CD4-positive, alpha-beta T cell (primary cell): ENCODE data around the gene FAM186B. TPM values are rescaled to one million over a fixed set of nuclear protein-coding genes. Genes with fewer than 3 reads are reported as not detected.

Experiments used
- ATAC-seq: fragments of 200-7000 bp; cut with Tn5 transposase; one replicate; pipeline ENCODE4 v1.10.0; 2022; ENCODE audit warnings: mild to moderate bottlenecking; ENCODE audit not compliant: poor library complexity
- CTCF ChIA-PET: fragments of 350-600 bp; sonication (Branson Sonifier 250); formaldehyde crosslinking; loops from one replicate; lab custom pipeline; 2021; ENCODE audit warnings: antibody characterized with exemption, inconsistent platforms; lab: Charles Lee
- POLR2A ChIA-PET: fragments of 350-600 bp; sonication (Branson Sonifier 250); formaldehyde crosslinking; loops from one replicate; lab custom pipeline; 2021; ENCODE audit warnings: antibody characterized with exemption, inconsistent platforms; lab: Charles Lee
- DNase-seq, 14 experiments: peaks; one replicate each; pipeline ENCODE4 v3.0.0-alpha.2; 2013 to 2020; ENCODE audit warnings: mixed read lengths in 2 of 14
- H3K27ac ChIP-seq, 2 donors: one replicate each; pipeline versions ENCODE4 v1.5.1 to v1.7.0; 2013; ENCODE audit warnings: low read length in 2 of 2, low read depth in 1 of 2, mild to moderate bottlenecking in 1 of 2
- H3K27me3 ChIP-seq, 2 experiments: 1 replicate in 1 of 2; 2 replicates in 1 of 2; pipeline versions ENCODE4 v1.6.1 to v1.7.0; 2013; ENCODE audit warnings: low read length in 2 of 2, control low read depth in 1 of 2, mild to moderate bottlenecking in 1 of 2, moderate library complexity in 1 of 2; ENCODE audit not compliant: insufficient read depth in 2 of 2, control insufficient read depth in 1 of 2
- H3K36me3 ChIP-seq: one replicate; pipeline ENCODE4 v1.6.1; 2013; ENCODE audit warnings: low read length, control low read depth; ENCODE audit not compliant: insufficient read depth
- H3K4me1 ChIP-seq: one replicate; pipeline ENCODE4 v1.6.1; 2013; ENCODE audit warnings: low read length, control low read depth; ENCODE audit not compliant: insufficient read depth
- H3K4me3 ChIP-seq: one replicate; pipeline ENCODE4 v1.5.1; 2013; ENCODE audit warnings: mild to moderate bottlenecking, low read length, moderate library complexity
- H3K9me3 ChIP-seq, 2 experiments: 1 replicate in 1 of 2; 2 replicates in 1 of 2; pipeline versions ENCODE4 v1.6.1 to v1.7.0; 2013; ENCODE audit warnings: low read length in 2 of 2, mild to moderate bottlenecking in 2 of 2, control low read depth in 1 of 2, moderate library complexity in 1 of 2; ENCODE audit not compliant: control insufficient read depth in 1 of 2, insufficient read depth in 1 of 2
- H3K27ac Mint-ChIP-seq: one replicate; pipeline ENCODE4 v1.8.0; 2020; ENCODE audit warnings: mixed read lengths
- H3K27me3 Mint-ChIP-seq: one replicate; pipeline ENCODE4 v1.8.0; 2021; ENCODE audit warnings: mixed read lengths
- H3K36me3 Mint-ChIP-seq: one replicate; pipeline ENCODE4 v1.8.0; 2021; ENCODE audit warnings: low read depth, mixed read lengths
- H3K4me1 Mint-ChIP-seq: one replicate; pipeline ENCODE4 v1.8.0; 2021; ENCODE audit warnings: low read depth, mixed read lengths
- H3K4me3 Mint-ChIP-seq: one replicate; pipeline ENCODE4 v1.8.0; 2020; ENCODE audit warnings: mild to moderate bottlenecking, mixed read lengths
- H3K9me3 Mint-ChIP-seq: one replicate; pipeline ENCODE4 v1.8.0; 2020; ENCODE audit warnings: mixed read lengths
- CTCF ChIP-seq: fragments of 200-600 bp; IDR thresholded peaks from one replicate; pipeline ENCODE4 v1.8.0; 2022; ENCODE audit warnings: antibody characterized with exemption, mild to moderate bottlenecking
- intact Hi-C, 2 experiments: fragments of 100-400 bp; cut with DNase I in 1 of 2; cut with micrococcal nuclease in 1 of 2; formaldehyde crosslinking; loops; one replicate each; pipeline versions ENCODE4 v1.15.1 to v1.9.0; 2023 to 2025; cut with DNase I, micrococcal nuclease
- total RNA-seq, 174 experiments: library from RNA in 2 of 174; stranded (reverse) in 2 of 174; gene quantifications; one replicate each; pipeline ENCODE4 v1.2.3 and lab custom pipeline; 2021 to 2026

Gene FAM186B
- total RNA-seq, 2 experiments from 2014 or later, result 0.64 to 0.74 TPM

- intact Hi-C loops, result loop anchor here (1.0 to 10.0 kb wide), 6 partner anchors 42 to 662 kb away; partner anchors contain the start of genes LIMA1 (in 1 of the 2), MCRS1 (in 1 of the 2) and NCKAP5L (in 1 of the 2)
- H3K27ac ChIP-seq, result peak overlapping the region; percentile 58 to 66
Measured at GRCh38 chr12:49622501-49623141, 17.2 kb upstream of the FAM186B start.

GRCh38 chr12:49621651-49622500 lies 16.4 kb upstream of the FAM186B start:
- H3K4me3 Mint-ChIP-seq, result peak overlapping the region; percentile 92
- Histone ChIP-seq H3K27me3 (no peaks in the 10 kb centered on the region), H3K27ac (peak overlapping the region; percentile 58 to 66), H3K9me3 (no peaks in the 10 kb centered on the region), H3K4me3 (peak overlapping the region; percentile 70), H3K36me3 (no peaks in the 10 kb centered on the region), H3K4me1 (peaks cover 29% of the 10 kb centered on the region)
- peaks cover 6% of the 10 kb centered on the region for H3K27me3 Mint-ChIP-seq
- H3K4me1 Mint-ChIP-seq, result peaks cover 30% of the 10 kb centered on the region
- CTCF ChIA-PET, result interaction anchor here (0.5 to 3.1 kb wide), 6 partner anchors 15 to 213 kb away, joined by 3 to 26 read pairs (median 8); partner anchors contain the start of genes FMNL3 and MCRS1
- ATAC-seq, result no peak
- H3K9me3 Mint-ChIP-seq, result no peaks in the 10 kb centered on the region
- H3K27ac Mint-ChIP-seq, result peak overlapping the region; percentile 92
- DNase-seq, result peak in 2 of 14 experiments; percentile 15 to 21
- no peak for TF ChIP-seq CTCF
- intact Hi-C loops, result loop anchor here (2.0 to 10.0 kb wide), 5 partner anchors 41 to 663 kb away; partner anchors contain the start of genes LIMA1 (in 1 of the 2) and NCKAP5L (in 1 of the 2)
- H3K36me3 Mint-ChIP-seq, result no peaks in the 10 kb centered on the region
- POLR2A ChIA-PET, result interaction anchor here (1.3 to 3.0 kb wide), 18 partner anchors 10 to 490 kb away, joined by 3 to 34 read pairs (median 7); partner anchors contain the start of genes BCDIN3D, COX14, FAM186B and FMNL3

More at GRCh38 chr12:49622501-49623141, 17.2 kb upstream of the FAM186B start:
- Mint-ChIP-seq H3K27me3 (peaks cover 6% of the 10 kb centered on the region), H3K4me3 (peak overlapping the region; percentile 92), H3K36me3 (no peaks in the 10 kb centered on the region), H3K27ac (peak overlapping the region; percentile 92), H3K4me1 (peaks cover 30% of the 10 kb centered on the region), H3K9me3 (no peaks in the 10 kb centered on the region)
- H3K27me3 ChIP-seq, result no peaks in the 10 kb centered on the region
- peaks cover 29% of the 10 kb centered on the region for H3K4me1 ChIP-seq
- no peaks in the 10 kb centered on the region for H3K36me3 ChIP-seq
- DNase-seq (peak in 12 of 14 experiments; percentile 9 to 86 (median 30)), ATAC-seq (peak; percentile 35)
- H3K9me3 ChIP-seq, result no peaks in the 10 kb centered on the region
- POLR2A ChIA-PET, result interaction anchor here (0.7 to 3.0 kb wide), 21 partner anchors 10 to 490 kb away, joined by 3 to 34 read pairs (median 7); partner anchors contain the start of genes BCDIN3D, COX14, FAM186B and FMNL3
- CTCF ChIA-PET, result interaction anchor here (0.6 to 3.1 kb wide), 28 partner anchors 10 to 489 kb away, joined by 3 to 26 read pairs (median 4); partner anchors contain the start of genes COX14, DNAJC22, FMNL3 and MCRS1
- H3K4me3 ChIP-seq, result peak overlapping the region; percentile 70
- TF ChIP-seq CTCF, result no peak

GRCh38 chr12:49619286-49619685 lies 13.8 kb upstream of the FAM186B start:
- H3K4me1 Mint-ChIP-seq, result peaks cover 24% of the 10 kb centered on the region
- H3K27ac ChIP-seq, result no peak overlapping the region
- H3K4me3 Mint-ChIP-seq, result no peak overlapping the region
- ChIA-PET CTCF (interaction anchor here (1.6 to 1.7 kb wide), 2 partner anchors 17 to 18 kb away, joined by 4 to 5 read pairs; no protein-coding TSS in a partner anchor), POLR2A (no interaction called here)
- peaks cover 9% of the 10 kb centered on the region for H3K27me3 Mint-ChIP-seq
- no peaks in the 10 kb centered on the region for H3K36me3 Mint-ChIP-seq
- H3K4me3 ChIP-seq, result no peak overlapping the region
- H3K36me3 ChIP-seq, result no peaks in the 10 kb centered on the region
- no peak for TF ChIP-seq CTCF
- intact Hi-C loops, result loop anchor here in 1 of 2 experiments (5.0 kb wide), 1 partner anchor 37 kb away; no protein-coding TSS in a partner anchor
- no peaks in the 10 kb centered on the region for H3K27me3 ChIP-seq
- no peaks in the 10 kb centered on the region for H3K9me3 Mint-ChIP-seq
- ATAC-seq (no peak), DNase-seq (no peak)
- H3K27ac Mint-ChIP-seq, result no peak overlapping the region
- peaks cover 0 to 7% of the 10 kb centered on the region in 2 experiments for H3K9me3 ChIP-seq
- H3K4me1 ChIP-seq, result peaks cover 28% of the 10 kb centered on the region
